K562 (cell line): ENCODE data around the gene CCNL2. TPM values are rescaled to one million over a fixed set of nuclear protein-coding genes. Genes with fewer than 3 reads are reported as not detected.
A peak's percentile ranks its signal among the peaks of the same experiment; 100 is the strongest.

Experiments
- DIDO1 ChIP-seq: fragments of 450-650 bp; IDR thresholded peaks from 2 replicates; pipeline ENCODE4 v1.6.1; 2016; ENCODE audit warnings: low read depth, missing biosample characterization, missing genetic modification characterization
- GATAD2B ChIP-seq: fragments of 450-650 bp; IDR thresholded peaks from 2 replicates; pipeline ENCODE4 v1.6.1; 2017; ENCODE audit warnings: mild to moderate bottlenecking, borderline replicate concordance
- KDM2B ChIP-seq: fragments of 250-450 bp; sonication (Bioruptor Pico); IDR thresholded peaks from 2 replicates; pipeline ENCODE4 v1.8.0; 2021; ENCODE audit warnings: mild to moderate bottlenecking, moderate library complexity
- KDM5B ChIP-seq: fragments of 200-600 bp; sonication (generic); IDR thresholded peaks from 2 replicates; pipeline ENCODE4 v1.6.1; 2012; ENCODE audit warnings: low read depth, mild to moderate bottlenecking, moderate library complexity, low read length, control low read depth, inconsistent platforms; ENCODE audit not compliant: insufficient replicate concordance
- SMARCA5 ChIP-seq: fragments of 450-650 bp; IDR thresholded peaks from 2 replicates; pipeline ENCODE4 v1.6.1; 2016
- TAL1 ChIP-seq: fragments of 450-650 bp; IDR thresholded peaks from 2 replicates; pipeline ENCODE4 v1.6.1; 2016; ENCODE audit warnings: mild to moderate bottlenecking
- USF1 ChIP-seq: sonication (generic); formaldehyde crosslinking; IDR thresholded peaks from 2 replicates; pipeline ENCODE4 v1.9.0; 2022; ENCODE audit warnings: mild to moderate bottlenecking, missing genetic modification reagents
- ZBTB40 ChIP-seq, 2 experiments: fragments of 450-650 bp in 1 of 2; sonication (generic) in 1 of 2; formaldehyde crosslinking in 1 of 2; IDR thresholded peaks; 2 replicates each; pipeline versions ENCODE4 v1.7.1 to v1.9.0; 2016 to 2022; ENCODE audit warnings: inconsistent platforms in 1 of 2, mild to moderate bottlenecking in 1 of 2, missing genetic modification reagents in 1 of 2
- ZFP1 ChIP-seq: fragments of 450-650 bp; formaldehyde crosslinking; IDR thresholded peaks from 2 replicates; pipeline ENCODE4 v1.4.0; 2020; ENCODE audit warnings: mild to moderate bottlenecking, mixed read lengths
- ZNF197 ChIP-seq: fragments of 200-800 bp; sonication (Bioruptor generic); IDR thresholded peaks from 2 replicates; pipeline ENCODE4 v1.6.1; 2016; ENCODE audit warnings: low read depth, missing genetic modification characterization, missing compliant biosample characterization
- ZNF445 ChIP-seq: fragments of 250-450 bp; sonication (Bioruptor Pico); IDR thresholded peaks from 2 replicates; pipeline ENCODE4 v1.4.0; 2020; ENCODE audit warnings: low read depth, mild to moderate bottlenecking, moderate library complexity
- ZNF785 ChIP-seq: fragments of 250-450 bp; sonication (Bioruptor Pico); IDR thresholded peaks from 2 replicates; pipeline ENCODE4 v1.4.0; 2020; ENCODE audit warnings: mild to moderate bottlenecking
- polyA plus RNA-seq, 8 experiments: library from polyadenylated mRNA; depleted of rRNA in 4 of 8; stranded (reverse) in 5 of 8; unstranded in 3 of 8; fragments of >200 nt; fragmentation: Nextera tagmentation in 2 of 8; fragmentation: Illumina TruSeq in 1 of 8; extraction: Ambion mirVana in 2 of 8; extraction: Trizol in 1 of 8; gene quantifications; 2 replicates each; pipeline versions ENCODE4 v1.2.1 to v1.2.3, GENCODE V29; 2011 to 2014; ENCODE audit warnings: inconsistent platforms in 1 of 8, missing spikeins in 1 of 8
- total RNA-seq, 7 experiments: library from RNA; depleted of rRNA in 6 of 7; stranded (reverse); fragments of >200 nt in 6 of 7; fragmentation: Illumina TruSeq in 2 of 7; extraction: Trizol in 2 of 7; gene quantifications; 2 replicates each; pipeline versions ENCODE4 v1.2.1 to v1.2.3, GENCODE V29; 2011 to 2021; ENCODE audit warnings: low replicate concordance in 1 of 7
- TF ChIP-seq, protein P1 (sequence below): fragments of 250-450 bp; sonication (Bioruptor Pico); IDR thresholded peaks from 2 replicates; pipeline ENCODE4 v1.5.0; 2021; ENCODE audit warnings: mild to moderate bottlenecking, moderate library complexity

The CCNL2 gene
- total and polyA plus RNA-seq, 9 of the 15 experiments (the other 6 are each of a cell fraction or from before 2014, with no cell fraction given): 2.8 to 287 (median 94.5) TPM

GRCh38 chr1:1435911-1436629, 36.9 kb upstream of the CCNL2 start (continued):
- TF ChIP-seq ZBTB40 (IDR thresholded peaks at IDR 0.05) (peak; percentile 32; the same call in 1 of the 2 replicates), ZBTB40 (CRISPR knock-in tag; IDR thresholded peaks at IDR 0.05) (no peak), ZNF197 (CRISPR knock-in tag) (no peak), SMARCA5 (no peak), USF1 (no peak), GATAD2B (no peak), KDM2B (0 out of 2 replicates have a peak, but pooled peaks have one; percentile 5), TAL1 (no peak), KDM5B (peak; percentile 13), ZNF785 (CRISPR knock-in tag) (no peak), ZNF445 (CRISPR knock-in tag) (no peak), DIDO1 (tag) (no peak), ZFP1 (no peak)
- TF ChIP-seq, protein P1, sequence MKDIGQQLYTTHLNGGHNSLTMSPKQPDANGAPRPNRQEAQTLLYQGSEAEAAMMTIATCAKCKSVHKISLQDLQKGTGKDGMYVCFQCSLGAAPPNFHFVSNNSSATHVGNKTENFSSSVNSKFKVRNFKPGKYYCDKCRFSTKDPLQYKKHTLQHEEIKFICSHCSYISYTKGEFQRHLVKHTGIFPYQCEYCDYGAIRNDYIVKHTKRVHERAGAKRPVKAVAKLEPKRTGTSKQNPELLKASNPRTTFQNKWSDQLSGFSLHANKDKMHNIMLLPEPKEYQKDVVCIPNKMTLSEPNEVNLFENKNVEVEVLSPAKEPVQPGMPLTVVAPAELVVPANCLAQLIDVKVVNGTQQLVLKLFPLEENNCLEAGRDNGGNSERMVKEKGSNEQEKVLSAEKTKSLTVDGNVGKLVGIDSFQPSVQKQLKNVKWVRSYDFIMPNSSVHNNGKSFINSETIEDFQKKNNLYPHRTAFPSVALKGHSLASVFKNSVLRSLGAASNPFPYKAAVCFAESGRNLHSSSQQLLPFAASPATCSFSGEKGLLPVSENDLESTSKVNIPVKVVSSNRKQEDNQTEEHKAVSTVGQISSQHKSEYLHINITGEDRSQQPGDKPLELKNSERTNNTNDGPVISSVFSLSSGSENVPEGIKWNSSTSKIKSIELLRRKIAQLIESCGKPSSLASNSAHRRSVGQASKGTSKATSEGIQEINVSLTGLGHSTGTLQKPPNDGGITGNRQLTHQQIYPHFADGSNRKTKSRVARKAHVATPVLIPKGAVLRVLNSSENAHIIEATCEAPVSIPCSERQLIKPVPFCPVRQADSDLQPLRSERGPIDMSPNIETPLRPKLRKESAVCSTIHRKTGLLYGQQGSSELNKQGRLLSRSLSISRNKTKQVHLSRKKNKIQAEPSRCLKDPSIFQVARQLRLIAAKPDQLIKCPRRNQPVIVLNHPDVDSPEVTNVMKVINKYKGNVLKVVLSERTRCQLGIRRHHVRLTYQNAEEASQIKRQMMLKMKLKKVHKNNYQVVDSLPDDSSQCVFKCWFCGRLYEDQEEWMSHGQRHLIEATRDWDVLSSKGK (CRISPR knock-in tag): no peak
